Panc1 (cell line): Measurements from ENCODE around the gene TMEFF1.

ENCODE experiments used
- CTCF ChIP-seq: fragments of 450-650 bp; IDR thresholded peaks from 2 replicates; pipeline ENCODE4 v1.5.1; 2017; ENCODE audit warnings: mild to moderate bottlenecking
- SIN3A ChIP-seq: IDR thresholded peaks from 2 replicates; pipeline ENCODE4 v1.6.1; 2012; ENCODE audit warnings: low read depth, mild to moderate bottlenecking, low read length, moderate library complexity, borderline replicate concordance; ENCODE audit not compliant: insufficient read depth
- TF ChIP-seq, protein P1 (sequence below), 2 experiments: IDR thresholded peaks; 2 replicates each; pipeline ENCODE4 v1.6.1; 2011 to 2012; ENCODE audit warnings: low read depth in 2 of 2, control low read depth in 1 of 2, low read length in 1 of 2, mild to moderate bottlenecking in 1 of 2, moderate library complexity in 1 of 2; ENCODE audit not compliant: insufficient read depth in 1 of 2

DNA sequence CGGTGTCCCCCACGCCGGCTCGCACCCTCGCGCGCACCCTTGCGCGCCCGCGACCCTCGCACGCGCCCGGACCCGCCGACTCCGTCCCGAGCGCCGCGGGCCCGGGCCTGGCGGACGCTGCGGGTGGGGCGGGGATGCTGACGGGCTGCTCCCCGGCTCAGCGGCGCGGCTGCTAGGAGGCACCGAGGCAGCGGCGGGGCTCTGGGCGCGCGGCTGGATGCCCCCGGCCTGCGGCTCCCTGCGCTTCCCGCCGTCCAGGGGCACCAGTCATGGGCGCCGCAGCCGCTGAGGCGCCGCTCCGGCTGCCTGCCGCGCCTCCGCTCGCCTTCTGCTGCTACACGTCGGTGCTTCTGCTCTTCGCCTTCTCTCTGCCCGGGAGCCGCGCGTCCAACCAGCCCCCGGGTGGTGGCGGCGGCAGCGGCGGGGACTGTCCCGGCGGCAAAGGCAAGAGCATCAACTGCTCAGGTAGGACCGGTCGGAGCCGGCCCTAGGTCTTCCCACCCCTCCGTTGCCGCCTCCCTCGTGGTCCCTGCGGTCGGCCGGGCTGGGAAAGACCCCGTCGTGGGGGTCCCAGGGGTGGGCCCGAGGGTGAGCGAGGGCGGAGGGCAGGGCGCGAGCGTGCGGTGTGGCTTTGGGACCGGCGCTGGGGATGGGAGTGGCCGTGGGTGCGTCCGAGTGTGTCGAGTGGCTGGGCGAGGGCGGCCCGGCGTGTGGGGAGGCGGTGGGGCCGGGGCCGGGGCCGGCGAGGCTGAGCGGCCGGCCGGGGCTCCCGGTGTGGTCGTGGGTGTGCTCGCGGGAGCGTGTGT lies 530 bp downstream of the TMEFF1 start:
- TF ChIP-seq CTCF: no peak
- no peak for TF ChIP-seq SIN3A
- TF ChIP-seq, protein P1, sequence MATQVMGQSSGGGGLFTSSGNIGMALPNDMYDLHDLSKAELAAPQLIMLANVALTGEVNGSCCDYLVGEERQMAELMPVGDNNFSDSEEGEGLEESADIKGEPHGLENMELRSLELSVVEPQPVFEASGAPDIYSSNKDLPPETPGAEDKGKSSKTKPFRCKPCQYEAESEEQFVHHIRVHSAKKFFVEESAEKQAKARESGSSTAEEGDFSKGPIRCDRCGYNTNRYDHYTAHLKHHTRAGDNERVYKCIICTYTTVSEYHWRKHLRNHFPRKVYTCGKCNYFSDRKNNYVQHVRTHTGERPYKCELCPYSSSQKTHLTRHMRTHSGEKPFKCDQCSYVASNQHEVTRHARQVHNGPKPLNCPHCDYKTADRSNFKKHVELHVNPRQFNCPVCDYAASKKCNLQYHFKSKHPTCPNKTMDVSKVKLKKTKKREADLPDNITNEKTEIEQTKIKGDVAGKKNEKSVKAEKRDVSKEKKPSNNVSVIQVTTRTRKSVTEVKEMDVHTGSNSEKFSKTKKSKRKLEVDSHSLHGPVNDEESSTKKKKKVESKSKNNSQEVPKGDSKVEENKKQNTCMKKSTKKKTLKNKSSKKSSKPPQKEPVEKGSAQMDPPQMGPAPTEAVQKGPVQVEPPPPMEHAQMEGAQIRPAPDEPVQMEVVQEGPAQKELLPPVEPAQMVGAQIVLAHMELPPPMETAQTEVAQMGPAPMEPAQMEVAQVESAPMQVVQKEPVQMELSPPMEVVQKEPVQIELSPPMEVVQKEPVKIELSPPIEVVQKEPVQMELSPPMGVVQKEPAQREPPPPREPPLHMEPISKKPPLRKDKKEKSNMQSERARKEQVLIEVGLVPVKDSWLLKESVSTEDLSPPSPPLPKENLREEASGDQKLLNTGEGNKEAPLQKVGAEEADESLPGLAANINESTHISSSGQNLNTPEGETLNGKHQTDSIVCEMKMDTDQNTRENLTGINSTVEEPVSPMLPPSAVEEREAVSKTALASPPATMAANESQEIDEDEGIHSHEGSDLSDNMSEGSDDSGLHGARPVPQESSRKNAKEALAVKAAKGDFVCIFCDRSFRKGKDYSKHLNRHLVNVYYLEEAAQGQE (IDR thresholded peaks at IDR 0.05; ENCODE audit: insufficient read depth in 1 of 2, low read depth in 2 of 2, low read length in 1 of 2): no peak
